PFSK-1 (cell line): ENCODE results near the gene ENKD1.

Experiments used
- FOXP2 ChIP-seq: optimal IDR thresholded peaks from 2 replicates; pipeline ENCODE3; 2011; ENCODE audit warnings: borderline replicate concordance, control low read depth, inconsistent platforms; ENCODE audit not compliant: insufficient read depth; ENCODE audit errors: extremely low read length, extremely low read depth
- POLR2AphosphoS5 ChIP-seq: IDR thresholded peaks from 2 replicates; pipeline ENCODE4 v1.6.1; 2012; ENCODE audit warnings: low read depth, mild to moderate bottlenecking, control low read depth, low read length, moderate library complexity
- REST ChIP-seq, 2 experiments: IDR thresholded peaks; 2 replicates each; pipeline versions ENCODE4 v1.6.1 to v1.8.0; 2011 to 2012; ENCODE audit warnings: low read depth in 2 of 2, low read length in 2 of 2, control low read depth in 1 of 2, inconsistent platforms in 1 of 2, mild to moderate bottlenecking in 1 of 2, moderate library complexity in 1 of 2; ENCODE audit not compliant: insufficient read depth in 1 of 2
- SIN3A ChIP-seq: IDR thresholded peaks from 2 replicates; pipeline ENCODE4 v1.6.1; 2012; ENCODE audit warnings: mild to moderate bottlenecking, low read length, moderate library complexity, borderline replicate concordance; ENCODE audit not compliant: insufficient read depth
- TAF1 ChIP-seq: IDR thresholded peaks from 2 replicates; pipeline ENCODE4 v1.6.1; 2012; ENCODE audit warnings: low read length, control low read depth, borderline replicate concordance; ENCODE audit not compliant: insufficient read depth

- TF ChIP-seq SIN3A: no peak
- no peak for TF ChIP-seq POLR2AphosphoS5
- TF ChIP-seq REST (IDR thresholded peaks at IDR 0.05; ENCODE audit: insufficient read depth in 1 of 2, low read depth in 2 of 2, low read length in 2 of 2): no peak
- no peak for TF ChIP-seq TAF1
- TF ChIP-seq FOXP2: no peak
Measured at GRCh38 chr16:67667453-67667816, 885 bp upstream of the ENKD1 start.
